GM18519 (cell line): ENCODE data around the gene LIPH.
"Not testable (repeated sequence)": the region's sequence is repeated elsewhere in the genome, so short reads cannot be mapped to it uniquely, and the experiment has no call there.

Experiments
- ATAC-seq: cut with Tn5 transposase; IDR thresholded peaks from one replicate; pipeline ENCODE4 v1.9.1; 2021; ENCODE audit warnings: mild to moderate bottlenecking, moderate library complexity; ENCODE audit not compliant: unreplicated experiment, low FRiP score

LIPH gene

GRCh38 chr3:185490241-185490640, 62.1 kb downstream of the LIPH start:
- ATAC-seq: no peak

GRCh38 chr3:185489462-185489861, 62.9 kb downstream of the LIPH start:
- ATAC-seq: no peak

- no peak for ATAC-seq
Observed at GRCh38 chr3:185488465-185488864, 63.9 kb downstream of the LIPH start.

GRCh38 chr3:185486394-185486793, 66.0 kb downstream of the LIPH start:
- ATAC-seq: no peak

- no peak for ATAC-seq
Observed at GRCh38 chr3:185484296-185484695, 68.1 kb downstream of the LIPH start.

- ATAC-seq: no peak
Observed at GRCh38 chr3:185479373-185479945, 72.9 kb downstream of the LIPH start.

GRCh38 chr3:185477316-185477715, 75.1 kb downstream of the LIPH start:
- no peak for ATAC-seq

- ATAC-seq: not testable (repeated sequence)
Observed at GRCh38 chr3:185474922-185475321, 77.5 kb downstream of the LIPH start.

- ATAC-seq: no peak
Observed at GRCh38 chr3:185473290-185473815, 79.0 kb downstream of the LIPH start.

- no peak for ATAC-seq
Observed at GRCh38 chr3:185470323-185470722, 82.1 kb downstream of the LIPH start.

- ATAC-seq: no peak
Observed at GRCh38 chr3:185469542-185469941, 82.8 kb downstream of the LIPH start.

- not testable (repeated sequence) for ATAC-seq
Observed at GRCh38 chr3:185466123-185466522, 86.3 kb downstream of the LIPH start.

GRCh38 chr3:185465471-185465870, 86.9 kb downstream of the LIPH start:
- no peak for ATAC-seq

GRCh38 chr3:185460719-185461350, 91.6 kb downstream of the LIPH start:
- no peak for ATAC-seq

GRCh38 chr3:185460309-185460708, 92.1 kb downstream of the LIPH start:
- no peak for ATAC-seq

- no peak for ATAC-seq
Observed at GRCh38 chr3:185457376-185457775, 95.0 kb downstream of the LIPH start.
